HepG2 (cell line): ENCODE data around the gene YBX2. TPM values are rescaled to one million over a fixed set of nuclear protein-coding genes. Genes with fewer than 3 reads are reported as not detected.

Source experiments
- ATF7-NPFF ChIP-seq: sonication (generic); formaldehyde crosslinking; IDR thresholded peaks from 2 replicates; pipeline ENCODE4 v1.8.1; 2023; ENCODE audit warnings: mild to moderate bottlenecking, low read depth, missing genetic modification reagents, moderate library complexity
- DNMT1 ChIP-seq: sonication (generic); formaldehyde crosslinking; IDR thresholded peaks from 2 replicates; pipeline ENCODE4 v1.5.1; 2020; ENCODE audit warnings: mild to moderate bottlenecking, missing genetic modification reagents
- GATAD2A ChIP-seq: IDR thresholded peaks from 2 replicates; pipeline ENCODE4 v1.6.1; 2016
- GFI1 ChIP-seq: sonication (generic); formaldehyde crosslinking; IDR thresholded peaks from 2 replicates; pipeline ENCODE4 v1.5.0; 2020; ENCODE audit warnings: missing genetic modification reagents, mild to moderate bottlenecking, borderline replicate concordance
- KAT7 ChIP-seq: IDR thresholded peaks from 2 replicates; pipeline ENCODE4 v1.6.1; 2018; ENCODE audit warnings: borderline replicate concordance, missing compliant biosample characterization
- KDM2A ChIP-seq: sonication (generic); formaldehyde crosslinking; IDR thresholded peaks from 2 replicates; pipeline ENCODE4 v1.4.0; 2020; ENCODE audit warnings: low read depth, missing genetic modification reagents, borderline replicate concordance
- MLLT10 ChIP-seq: sonication (generic); formaldehyde crosslinking; IDR thresholded peaks from 2 replicates; pipeline ENCODE4 v1.4.0; 2020; ENCODE audit warnings: missing genetic modification reagents
- NFIC ChIP-seq: IDR thresholded peaks from 2 replicates; pipeline ENCODE4 v1.6.1; 2012; ENCODE audit warnings: mild to moderate bottlenecking, low read length, inconsistent platforms
- SP140L ChIP-seq: sonication (generic); formaldehyde crosslinking; IDR thresholded peaks from 2 replicates; pipeline ENCODE4 v1.4.0; 2020; ENCODE audit warnings: missing genetic modification reagents, borderline replicate concordance
- XBP1 ChIP-seq: sonication (generic); formaldehyde crosslinking; IDR thresholded peaks from 2 replicates; pipeline ENCODE4 v1.5.0; 2020; ENCODE audit warnings: missing genetic modification reagents
- ZFAT ChIP-seq: sonication (generic); formaldehyde crosslinking; conservative IDR thresholded peaks from 2 replicates; pipeline ENCODE4 v1.8.1; 2023; ENCODE audit warnings: missing genetic modification reagents, inconsistent platforms
- ZNF329 ChIP-seq: sonication (generic); formaldehyde crosslinking; IDR thresholded peaks from 2 replicates; pipeline ENCODE4 v1.9.0; 2021; ENCODE audit warnings: low read depth, mild to moderate bottlenecking, missing genetic modification reagents
- ZNF350 ChIP-seq: sonication (generic); formaldehyde crosslinking; IDR thresholded peaks from 2 replicates; pipeline ENCODE4 v1.4.0; 2020; ENCODE audit warnings: mild to moderate bottlenecking, low read depth, missing genetic modification reagents, borderline replicate concordance
- ZNF432 ChIP-seq: sonication (generic); formaldehyde crosslinking; IDR thresholded peaks from 2 replicates; pipeline ENCODE4 v1.5.0; 2020; ENCODE audit warnings: missing genetic modification reagents, mild to moderate bottlenecking, borderline replicate concordance
- ZNF569 ChIP-seq: sonication (generic); formaldehyde crosslinking; IDR thresholded peaks from 2 replicates; pipeline ENCODE4 v1.5.0; 2020; ENCODE audit warnings: mild to moderate bottlenecking, missing genetic modification reagents, moderate library complexity, borderline replicate concordance
- ZSCAN5A ChIP-seq: sonication (generic); formaldehyde crosslinking; IDR thresholded peaks from 2 replicates; pipeline ENCODE4 v1.8.0; 2022; ENCODE audit warnings: mild to moderate bottlenecking, missing genetic modification reagents, borderline replicate concordance
- polyA plus RNA-seq, 8 experiments: library from polyadenylated mRNA; depleted of rRNA in 3 of 8; stranded (reverse) in 7 of 8; unstranded in 1 of 8; fragments of >200 nt; fragmentation: Illumina TruSeq in 4 of 8; extraction: Trizol in 4 of 8; gene quantifications; 2 replicates each; pipeline versions ENCODE4 v1.2.1 to v1.2.3, GENCODE V29; 2011 to 2016; ENCODE audit warnings: low read depth in 4 of 8, missing spikeins in 1 of 8, mixed read lengths in 1 of 8; ENCODE audit not compliant: insufficient read depth in 1 of 8
- total RNA-seq, 5 experiments: library from RNA; depleted of rRNA; stranded (reverse); fragments of >200 nt; fragmentation: Illumina TruSeq; extraction: Trizol; gene quantifications; 2 replicates each; pipeline ENCODE4 v1.2.3, GENCODE V29; 2016; ENCODE audit warnings: low read depth in 1 of 5
- TF ChIP-seq, protein P1 (sequence below): sonication (generic); formaldehyde crosslinking; IDR thresholded peaks from 2 replicates; pipeline ENCODE4 v1.4.0; 2020; ENCODE audit warnings: missing genetic modification reagents, borderline replicate concordance
- TF ChIP-seq, protein P2 (sequence below): sonication (generic); IDR thresholded peaks from 2 replicates; pipeline ENCODE4 v1.6.1; 2016; ENCODE audit warnings: low read depth, borderline replicate concordance
- TF ChIP-seq, protein P3 (sequence below): sonication (generic); formaldehyde crosslinking; IDR thresholded peaks from 2 replicates; pipeline ENCODE4 v1.5.0; 2020; ENCODE audit warnings: missing genetic modification reagents, mild to moderate bottlenecking, borderline replicate concordance
- TF ChIP-seq, protein P4 (sequence below): fragments of 450-650 bp; IDR thresholded peaks from 2 replicates; pipeline ENCODE4 v1.6.1; 2017; ENCODE audit warnings: mild to moderate bottlenecking

YBX2 gene
- total and polyA plus RNA-seq, 2 of the 13 experiments (the other 11 are each of a cell fraction or from before 2014, with no cell fraction given) = 0.12 to 0.22 TPM

GRCh38 chr17:7239091-7240027 is 55.1 kb downstream of the YBX2 start, which contains the start of gene PHF23 (continued):
- TF ChIP-seq, protein P1, sequence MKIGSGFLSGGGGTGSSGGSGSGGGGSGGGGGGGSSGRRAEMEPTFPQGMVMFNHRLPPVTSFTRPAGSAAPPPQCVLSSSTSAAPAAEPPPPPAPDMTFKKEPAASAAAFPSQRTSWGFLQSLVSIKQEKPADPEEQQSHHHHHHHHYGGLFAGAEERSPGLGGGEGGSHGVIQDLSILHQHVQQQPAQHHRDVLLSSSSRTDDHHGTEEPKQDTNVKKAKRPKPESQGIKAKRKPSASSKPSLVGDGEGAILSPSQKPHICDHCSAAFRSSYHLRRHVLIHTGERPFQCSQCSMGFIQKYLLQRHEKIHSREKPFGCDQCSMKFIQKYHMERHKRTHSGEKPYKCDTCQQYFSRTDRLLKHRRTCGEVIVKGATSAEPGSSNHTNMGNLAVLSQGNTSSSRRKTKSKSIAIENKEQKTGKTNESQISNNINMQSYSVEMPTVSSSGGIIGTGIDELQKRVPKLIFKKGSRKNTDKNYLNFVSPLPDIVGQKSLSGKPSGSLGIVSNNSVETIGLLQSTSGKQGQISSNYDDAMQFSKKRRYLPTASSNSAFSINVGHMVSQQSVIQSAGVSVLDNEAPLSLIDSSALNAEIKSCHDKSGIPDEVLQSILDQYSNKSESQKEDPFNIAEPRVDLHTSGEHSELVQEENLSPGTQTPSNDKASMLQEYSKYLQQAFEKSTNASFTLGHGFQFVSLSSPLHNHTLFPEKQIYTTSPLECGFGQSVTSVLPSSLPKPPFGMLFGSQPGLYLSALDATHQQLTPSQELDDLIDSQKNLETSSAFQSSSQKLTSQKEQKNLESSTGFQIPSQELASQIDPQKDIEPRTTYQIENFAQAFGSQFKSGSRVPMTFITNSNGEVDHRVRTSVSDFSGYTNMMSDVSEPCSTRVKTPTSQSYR (CRISPR knock-in tag) = peak; percentile 84
- TF ChIP-seq DNMT1 (CRISPR knock-in tag) (no peak), ATF7-NPFF (CRISPR knock-in tag) (no peak; the same call in 1 of the 2 replicates), NFIC (no peak), SP140L (CRISPR knock-in tag) (no peak), ZNF329 (CRISPR knock-in tag) (no peak), KDM2A (CRISPR knock-in tag) (peak; percentile 79; the same call in 1 of the 2 replicates), XBP1 (CRISPR knock-in tag) (no peak), KAT7 (peak; percentile 95; the same call in 1 of the 2 replicates), ZNF569 (no peak), MLLT10 (CRISPR knock-in tag) (no peak), ZNF432 (CRISPR knock-in tag) (no peak), GFI1 (CRISPR knock-in tag) (peak; percentile 63; the same call in 1 of the 2 replicates), GATAD2A (CRISPR knock-in tag) (no peak), ZNF350 (CRISPR knock-in tag) (peak; percentile 67; the same call in 1 of the 2 replicates), ZSCAN5A (peak; percentile 72; the same call in 1 of the 2 replicates), ZFAT (CRISPR knock-in tag) (no peak)
- TF ChIP-seq, protein P2, sequence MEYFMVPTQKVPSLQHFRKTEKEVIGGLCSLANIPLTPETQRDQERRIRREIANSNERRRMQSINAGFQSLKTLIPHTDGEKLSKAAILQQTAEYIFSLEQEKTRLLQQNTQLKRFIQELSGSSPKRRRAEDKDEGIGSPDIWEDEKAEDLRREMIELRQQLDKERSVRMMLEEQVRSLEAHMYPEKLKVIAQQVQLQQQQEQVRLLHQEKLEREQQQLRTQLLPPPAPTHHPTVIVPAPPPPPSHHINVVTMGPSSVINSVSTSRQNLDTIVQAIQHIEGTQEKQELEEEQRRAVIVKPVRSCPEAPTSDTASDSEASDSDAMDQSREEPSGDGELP = no peak
- TF ChIP-seq, protein P3, sequence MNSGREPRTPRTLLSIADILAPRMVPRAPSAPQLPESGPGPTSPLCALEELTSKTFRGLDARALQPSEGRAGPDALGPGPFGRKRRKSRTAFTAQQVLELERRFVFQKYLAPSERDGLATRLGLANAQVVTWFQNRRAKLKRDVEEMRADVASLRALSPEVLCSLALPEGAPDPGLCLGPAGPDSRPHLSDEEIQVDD (CRISPR knock-in tag) = no peak
- TF ChIP-seq, protein P4, sequence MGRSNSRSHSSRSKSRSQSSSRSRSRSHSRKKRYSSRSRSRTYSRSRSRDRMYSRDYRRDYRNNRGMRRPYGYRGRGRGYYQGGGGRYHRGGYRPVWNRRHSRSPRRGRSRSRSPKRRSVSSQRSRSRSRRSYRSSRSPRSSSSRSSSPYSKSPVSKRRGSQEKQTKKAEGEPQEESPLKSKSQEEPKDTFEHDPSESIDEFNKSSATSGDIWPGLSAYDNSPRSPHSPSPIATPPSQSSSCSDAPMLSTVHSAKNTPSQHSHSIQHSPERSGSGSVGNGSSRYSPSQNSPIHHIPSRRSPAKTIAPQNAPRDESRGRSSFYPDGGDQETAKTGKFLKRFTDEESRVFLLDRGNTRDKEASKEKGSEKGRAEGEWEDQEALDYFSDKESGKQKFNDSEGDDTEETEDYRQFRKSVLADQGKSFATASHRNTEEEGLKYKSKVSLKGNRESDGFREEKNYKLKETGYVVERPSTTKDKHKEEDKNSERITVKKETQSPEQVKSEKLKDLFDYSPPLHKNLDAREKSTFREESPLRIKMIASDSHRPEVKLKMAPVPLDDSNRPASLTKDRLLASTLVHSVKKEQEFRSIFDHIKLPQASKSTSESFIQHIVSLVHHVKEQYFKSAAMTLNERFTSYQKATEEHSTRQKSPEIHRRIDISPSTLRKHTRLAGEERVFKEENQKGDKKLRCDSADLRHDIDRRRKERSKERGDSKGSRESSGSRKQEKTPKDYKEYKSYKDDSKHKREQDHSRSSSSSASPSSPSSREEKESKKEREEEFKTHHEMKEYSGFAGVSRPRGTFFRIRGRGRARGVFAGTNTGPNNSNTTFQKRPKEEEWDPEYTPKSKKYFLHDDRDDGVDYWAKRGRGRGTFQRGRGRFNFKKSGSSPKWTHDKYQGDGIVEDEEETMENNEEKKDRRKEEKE = no peak
